Liver (tissue), 9 donors: ENCODE results near the gene GRM6. TPM values are rescaled to one million over a fixed set of nuclear protein-coding genes. Genes with fewer than 3 reads are reported as not detected.

Experiments used
- DNase-seq: peaks from one replicate; pipeline ENCODE4 v3.0.0-alpha.2; 2017; ENCODE audit warnings: low spot score
- H3K27ac ChIP-seq, 2 donors: one replicate each; pipeline ENCODE4 v1.7.0; 2013; ENCODE audit warnings: inconsistent platforms in 2 of 2, low read length in 2 of 2, control low read depth in 1 of 2, low read depth in 1 of 2, mild to moderate bottlenecking in 1 of 2
- H3K27me3 ChIP-seq, 4 donors: one replicate each; pipeline versions ENCODE4 v1.6.1 to v1.7.0; 2013; ENCODE audit warnings: low read length in 3 of 4, inconsistent platforms in 1 of 4, mild to moderate bottlenecking in 1 of 4, moderate library complexity in 1 of 4; ENCODE audit not compliant: control insufficient read depth in 4 of 4, insufficient read depth in 4 of 4
- H3K36me3 ChIP-seq, 4 donors: one replicate each; pipeline versions ENCODE4 v1.6.1 to v1.7.0; 2013; ENCODE audit warnings: low read length in 3 of 4, mild to moderate bottlenecking in 3 of 4, low read depth in 1 of 4, moderate library complexity in 1 of 4; ENCODE audit not compliant: control insufficient read depth in 4 of 4, insufficient read depth in 3 of 4
- H3K4me1 ChIP-seq, 4 donors: one replicate each; pipeline versions ENCODE4 v1.6.1 to v1.7.0; 2013; ENCODE audit warnings: low read length in 3 of 4, mild to moderate bottlenecking in 3 of 4, moderate library complexity in 1 of 4; ENCODE audit not compliant: control insufficient read depth in 4 of 4, insufficient read depth in 4 of 4
- H3K4me3 ChIP-seq, 3 donors: one replicate each; pipeline versions ENCODE4 v1.6.1 to v1.7.0; 2013; ENCODE audit warnings: low read length in 3 of 3, control low read depth in 1 of 3, low read depth in 1 of 3, mild to moderate bottlenecking in 1 of 3
- H3K9ac ChIP-seq, 2 donors: one replicate each; pipeline ENCODE4 v1.7.0; 2013; ENCODE audit warnings: low read length in 2 of 2, mild to moderate bottlenecking in 2 of 2, moderate library complexity in 2 of 2, control low read depth in 1 of 2, low read depth in 1 of 2
- H3K9me3 ChIP-seq, 4 donors: one replicate each; pipeline versions ENCODE4 v1.6.1 to v1.7.0; 2013; ENCODE audit warnings: low read length in 3 of 4; ENCODE audit not compliant: control insufficient read depth in 4 of 4
- EGR1 ChIP-seq, 2 donors: IDR thresholded peaks; 2 replicates each; pipeline ENCODE4 v1.6.1; 2016 to 2018; ENCODE audit warnings: antibody characterized with exemption in 2 of 2, low read depth in 2 of 2
- FOXA1 ChIP-seq: IDR thresholded peaks from 2 replicates; pipeline ENCODE4 v1.6.1; 2016; ENCODE audit warnings: antibody characterized with exemption
- FOXA2 ChIP-seq: IDR thresholded peaks from 2 replicates; pipeline ENCODE4 v1.6.1; 2016; ENCODE audit warnings: antibody characterized with exemption
- GABPA ChIP-seq, 2 donors: IDR thresholded peaks in 1 of 2; conservative IDR thresholded peaks in 1 of 2; 2 replicates each; pipeline ENCODE4 v1.6.1; 2016; ENCODE audit warnings: antibody characterized with exemption in 2 of 2, mild to moderate bottlenecking in 1 of 2, moderate library complexity in 1 of 2
- HNF4A ChIP-seq, 2 donors: conservative IDR thresholded peaks; 2 replicates each; pipeline ENCODE4 v1.6.1; 2016; ENCODE audit warnings: antibody characterized with exemption in 2 of 2, mild to moderate bottlenecking in 2 of 2
- HNF4G ChIP-seq: IDR thresholded peaks from 2 replicates; pipeline ENCODE4 v1.6.1; 2016; ENCODE audit warnings: antibody characterized with exemption
- JUND ChIP-seq, 2 donors: IDR thresholded peaks; 2 replicates each; pipeline ENCODE4 v1.6.1; 2016; ENCODE audit warnings: antibody characterized with exemption in 2 of 2
- NR2F2 ChIP-seq: IDR thresholded peaks from 2 replicates; pipeline ENCODE4 v1.6.1; 2016; ENCODE audit warnings: antibody characterized with exemption
- RAD21 ChIP-seq, 2 donors: IDR thresholded peaks; 2 replicates each; pipeline ENCODE4 v1.6.1; 2016; ENCODE audit warnings: antibody characterized with exemption in 2 of 2, mild to moderate bottlenecking in 2 of 2
- RXRA ChIP-seq, 2 donors: IDR thresholded peaks; 2 replicates each; pipeline ENCODE4 v1.6.1; 2017 to 2018; ENCODE audit warnings: antibody characterized with exemption in 2 of 2, mild to moderate bottlenecking in 1 of 2
- SP1 ChIP-seq: IDR thresholded peaks from 2 replicates; pipeline ENCODE4 v1.6.1; 2018; ENCODE audit warnings: antibody characterized with exemption, mild to moderate bottlenecking
- TAF1 ChIP-seq: conservative IDR thresholded peaks from 2 replicates; pipeline ENCODE4 v1.6.1; 2016; ENCODE audit warnings: antibody characterized with exemption, mild to moderate bottlenecking
- YY1 ChIP-seq: IDR thresholded peaks from 2 replicates; pipeline ENCODE4 v1.6.1; 2016; ENCODE audit warnings: antibody characterized with exemption, mild to moderate bottlenecking
- WGBS: extraction: QIAGEN DNeasy Blood & Tissue Kit; methylation state at CpG from one replicate; pipeline ENCODE4 v1.1.7; 2013; 5-methylcytosine and 5-hydroxymethylcytosine counted together
- polyA plus RNA-seq, 2 donors: library from polyadenylated mRNA; stranded (reverse) in 1 of 2; unstranded in 1 of 2; fragments of 200-250 nt in 1 of 2; fragments of >200 nt in 1 of 2; fragmentation: Nextera tagmentation in 1 of 2; extraction: Ambion mirVana in 1 of 2; gene quantifications; one replicate each; pipeline versions ENCODE4 v1.2.1 to v1.2.3, GENCODE V29; 2013 to 2015
- total RNA-seq, 2 donors: library from RNA; depleted of rRNA; stranded (reverse); fragments of >200 nt; gene quantifications; one replicate each; pipeline ENCODE4 v1.2.3, GENCODE V29; 2014
- TF ChIP-seq, protein P1 (sequence below): IDR thresholded peaks from 2 replicates; pipeline ENCODE4 v1.6.1; 2016; ENCODE audit warnings: antibody characterized with exemption
- TF ChIP-seq, protein P2 (sequence below): IDR thresholded peaks from 2 replicates; pipeline ENCODE4 v1.6.1; 2016; ENCODE audit warnings: antibody characterized with exemption
- TF ChIP-seq, protein P3 (sequence below): fragments of 150-350 bp; IDR thresholded peaks from 2 replicates; pipeline ENCODE4 v1.5.1; 2017; ENCODE audit warnings: improper control_type of control experiment, low read depth, low read length; ENCODE audit not compliant: missing input control
- TF ChIP-seq, protein P4 (sequence below): IDR thresholded peaks from 2 replicates; pipeline ENCODE4 v1.6.1; 2016; ENCODE audit warnings: antibody characterized with exemption
- donor health status: healthy.
- donor health status: healthy.
- donor health status: healthy.
- donor health status: healthy.
- donor health status: healthy.

Gene GRM6
- total and polyA plus RNA-seq, 4 donors, result 0.23 TPM; not detected in 3

DNA sequence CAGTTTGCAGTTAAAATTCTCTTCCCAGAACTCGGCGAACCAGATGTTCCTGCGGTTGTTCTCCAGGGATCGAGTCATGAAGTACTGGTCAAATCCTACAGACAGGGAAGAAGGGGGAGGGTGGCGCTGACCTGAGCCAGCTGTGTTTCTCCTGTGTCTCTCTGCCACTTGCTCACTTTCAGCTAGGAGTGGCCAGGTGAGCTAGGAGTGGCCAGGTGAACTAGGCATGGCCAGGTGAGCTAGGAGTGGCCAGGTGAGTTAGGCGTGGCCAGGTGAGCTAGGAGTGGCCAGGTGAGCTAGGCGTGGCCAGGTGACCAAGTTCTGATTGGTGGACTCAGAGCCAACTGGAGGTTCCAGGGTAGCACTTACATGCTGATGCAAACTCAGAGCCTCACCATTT is 5.8 kb downstream of the GRM6 start (continued):
- no peak for TF ChIP-seq GABPA (IDR thresholded peaks at IDR 0.05 in 1 of 2, conservative IDR thresholded peaks at IDR 0.05 in 1 of 2)
- TF ChIP-seq HNF4A (conservative IDR thresholded peaks at IDR 0.05), result no peak
- no peak for TF ChIP-seq SP1
- TF ChIP-seq YY1, result no peak
- TF ChIP-seq JUND (IDR thresholded peaks at IDR 0.05), result no peak
- TF ChIP-seq HNF4G, result no peak
- TF ChIP-seq RAD21 (IDR thresholded peaks at IDR 0.05), result no peak

DNA sequence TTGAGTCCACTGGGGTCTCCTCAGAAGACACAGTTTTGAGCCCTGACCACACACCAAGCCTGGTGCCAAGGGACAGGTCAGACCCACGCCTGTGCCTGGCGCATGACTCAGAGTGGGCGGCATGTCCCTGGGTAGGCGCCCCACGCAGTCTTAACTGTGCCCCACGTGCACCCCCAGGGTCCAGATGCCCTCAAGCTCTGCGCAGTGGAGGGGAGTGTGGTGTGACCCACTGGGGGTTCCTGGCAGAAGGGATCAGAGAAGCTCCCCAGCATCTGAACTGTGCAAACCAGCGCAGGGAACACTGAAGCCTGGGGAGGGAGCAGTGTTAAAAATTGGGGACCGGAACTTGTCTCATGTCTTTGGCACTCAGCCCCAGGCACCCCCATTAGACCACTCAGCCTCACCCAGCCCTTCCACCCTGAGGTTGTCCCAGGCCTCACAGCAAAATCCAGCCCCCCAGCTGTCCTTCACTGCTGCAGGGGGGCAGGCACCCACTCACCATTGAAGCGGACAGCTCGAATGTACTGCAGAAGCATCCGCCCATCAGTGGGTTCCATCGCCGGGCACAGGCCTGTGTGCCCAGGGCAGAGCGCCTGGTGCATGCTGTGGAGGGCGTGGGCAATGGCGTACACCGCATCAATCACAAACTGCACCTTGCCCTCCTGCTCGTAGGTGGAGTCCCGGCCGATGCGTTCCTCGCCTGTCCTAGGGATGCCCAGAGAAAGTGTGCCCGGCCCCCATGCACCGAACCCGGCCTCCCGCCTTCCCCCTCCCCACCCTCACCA is 6.5 kb downstream of the GRM6 start:
- WGBS, result 92% methylated on average over 27 of the region's 27 CpGs
- no peaks in the 10 kb centered on the region for H3K36me3 ChIP-seq
- peaks cover 15 to 59% (median 35%) of the 10 kb centered on the region in 4 donors for H3K9me3 ChIP-seq
- DNase-seq, result no peak
- H3K27me3 ChIP-seq, result no peaks in the 10 kb centered on the region
- no peaks in the 10 kb centered on the region for H3K4me1 ChIP-seq
- TF ChIP-seq, protein P1, sequence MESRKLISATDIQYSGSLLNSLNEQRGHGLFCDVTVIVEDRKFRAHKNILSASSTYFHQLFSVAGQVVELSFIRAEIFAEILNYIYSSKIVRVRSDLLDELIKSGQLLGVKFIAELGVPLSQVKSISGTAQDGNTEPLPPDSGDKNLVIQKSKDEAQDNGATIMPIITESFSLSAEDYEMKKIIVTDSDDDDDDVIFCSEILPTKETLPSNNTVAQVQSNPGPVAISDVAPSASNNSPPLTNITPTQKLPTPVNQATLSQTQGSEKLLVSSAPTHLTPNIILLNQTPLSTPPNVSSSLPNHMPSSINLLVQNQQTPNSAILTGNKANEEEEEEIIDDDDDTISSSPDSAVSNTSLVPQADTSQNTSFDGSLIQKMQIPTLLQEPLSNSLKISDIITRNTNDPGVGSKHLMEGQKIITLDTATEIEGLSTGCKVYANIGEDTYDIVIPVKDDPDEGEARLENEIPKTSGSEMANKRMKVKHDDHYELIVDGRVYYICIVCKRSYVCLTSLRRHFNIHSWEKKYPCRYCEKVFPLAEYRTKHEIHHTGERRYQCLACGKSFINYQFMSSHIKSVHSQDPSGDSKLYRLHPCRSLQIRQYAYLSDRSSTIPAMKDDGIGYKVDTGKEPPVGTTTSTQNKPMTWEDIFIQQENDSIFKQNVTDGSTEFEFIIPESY, result no peak
- TF ChIP-seq HNF4G (no peak), TAF1 (no peak), FOXA1 (no peak), GABPA (IDR thresholded peaks at IDR 0.05 in 1 of 2, conservative IDR thresholded peaks at IDR 0.05 in 1 of 2) (no peak)
- TF ChIP-seq, protein P2, sequence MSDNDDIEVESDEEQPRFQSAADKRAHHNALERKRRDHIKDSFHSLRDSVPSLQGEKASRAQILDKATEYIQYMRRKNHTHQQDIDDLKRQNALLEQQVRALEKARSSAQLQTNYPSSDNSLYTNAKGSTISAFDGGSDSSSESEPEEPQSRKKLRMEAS, result no peak
- no peak overlapping the region for H3K27ac ChIP-seq
- no peak overlapping the region for H3K9ac ChIP-seq
- H3K4me3 ChIP-seq, result no peak overlapping the region

DNA sequence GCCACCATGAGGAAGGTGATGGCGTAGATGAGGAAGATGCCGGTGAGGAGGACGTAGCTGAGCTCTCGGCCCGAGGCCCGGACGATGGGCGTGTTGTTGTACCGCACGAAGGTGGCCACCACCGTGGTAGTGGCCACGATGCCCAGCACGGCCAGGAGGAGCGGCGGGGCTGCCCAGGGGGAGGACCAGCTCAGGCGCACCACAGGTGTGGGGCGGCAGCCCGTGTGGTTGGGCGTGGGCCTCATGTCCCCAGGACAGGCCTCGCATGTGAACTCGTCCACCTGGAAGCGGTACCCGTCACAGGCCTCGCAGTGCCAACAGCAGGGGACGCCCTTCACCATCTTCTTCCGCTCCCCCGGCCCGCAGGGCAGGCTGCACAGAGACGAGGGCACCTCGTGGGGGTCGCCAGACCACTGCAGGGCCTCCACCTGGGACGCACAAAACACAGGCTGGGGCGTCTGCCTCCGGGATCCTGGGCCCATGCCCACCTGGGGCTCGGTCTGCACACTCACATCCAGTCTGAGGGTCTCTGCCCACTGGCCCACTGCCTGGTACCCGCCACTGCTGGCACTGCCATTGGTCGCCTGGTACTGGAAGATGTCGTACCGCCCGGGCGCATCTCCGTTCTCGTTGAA is 8.7 kb downstream of the GRM6 start:
- TF ChIP-seq FOXA1 (no peak), SP1 (no peak), TAF1 (no peak), EGR1 (IDR thresholded peaks at IDR 0.05; ENCODE audit: low read depth in 2 of 2) (no peak), FOXA2 (no peak), RXRA (IDR thresholded peaks at IDR 0.05) (no peak), YY1 (no peak), HNF4A (conservative IDR thresholded peaks at IDR 0.05) (no peak), NR2F2 (no peak), GABPA (IDR thresholded peaks at IDR 0.05 in 1 of 2, conservative IDR thresholded peaks at IDR 0.05 in 1 of 2) (no peak)
- TF ChIP-seq, protein P3, sequence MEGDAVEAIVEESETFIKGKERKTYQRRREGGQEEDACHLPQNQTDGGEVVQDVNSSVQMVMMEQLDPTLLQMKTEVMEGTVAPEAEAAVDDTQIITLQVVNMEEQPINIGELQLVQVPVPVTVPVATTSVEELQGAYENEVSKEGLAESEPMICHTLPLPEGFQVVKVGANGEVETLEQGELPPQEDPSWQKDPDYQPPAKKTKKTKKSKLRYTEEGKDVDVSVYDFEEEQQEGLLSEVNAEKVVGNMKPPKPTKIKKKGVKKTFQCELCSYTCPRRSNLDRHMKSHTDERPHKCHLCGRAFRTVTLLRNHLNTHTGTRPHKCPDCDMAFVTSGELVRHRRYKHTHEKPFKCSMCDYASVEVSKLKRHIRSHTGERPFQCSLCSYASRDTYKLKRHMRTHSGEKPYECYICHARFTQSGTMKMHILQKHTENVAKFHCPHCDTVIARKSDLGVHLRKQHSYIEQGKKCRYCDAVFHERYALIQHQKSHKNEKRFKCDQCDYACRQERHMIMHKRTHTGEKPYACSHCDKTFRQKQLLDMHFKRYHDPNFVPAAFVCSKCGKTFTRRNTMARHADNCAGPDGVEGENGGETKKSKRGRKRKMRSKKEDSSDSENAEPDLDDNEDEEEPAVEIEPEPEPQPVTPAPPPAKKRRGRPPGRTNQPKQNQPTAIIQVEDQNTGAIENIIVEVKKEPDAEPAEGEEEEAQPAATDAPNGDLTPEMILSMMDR, result no peak
- TF ChIP-seq, protein P4, sequence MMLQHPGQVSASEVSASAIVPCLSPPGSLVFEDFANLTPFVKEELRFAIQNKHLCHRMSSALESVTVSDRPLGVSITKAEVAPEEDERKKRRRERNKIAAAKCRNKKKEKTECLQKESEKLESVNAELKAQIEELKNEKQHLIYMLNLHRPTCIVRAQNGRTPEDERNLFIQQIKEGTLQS, result no peak
- TF ChIP-seq, protein P2, result no peak
- TF ChIP-seq, protein P1, result no peak
- no peak overlapping the region for H3K27ac ChIP-seq
- no peaks in the 10 kb centered on the region for H3K27me3 ChIP-seq
- no peak overlapping the region for H3K9ac ChIP-seq
- no peaks in the 10 kb centered on the region for H3K4me1 ChIP-seq
- H3K36me3 ChIP-seq, result no peaks in the 10 kb centered on the region
- DNase-seq, result no peak
- peaks cover 20 to 60% (median 40%) of the 10 kb centered on the region in 4 donors for H3K9me3 ChIP-seq
- peak overlapping the region in 2 of 3 donors; percentile 20 to 45 for H3K4me3 ChIP-seq
- 99% methylated on average over 43 of the region's 43 CpGs for WGBS
